A673 (cell line): ENCODE data around the gene SEMA5B. TPM values are rescaled to one million over a fixed set of nuclear protein-coding genes. Genes with fewer than 3 reads are reported as not detected.
A peak's percentile ranks its signal among the peaks of the same experiment; 100 is the strongest.

ENCODE experiments used
- BruUV-seq: library from RNA; stranded (reverse); fragments of 400-500 nt; replicated peaks from 2 replicates; lab custom pipeline; 2021; lab: Mats Ljungman, UMichigan
- CTCF ChIA-PET: fragments of 300-600 bp; sonication (Branson Sonifier 250); formaldehyde crosslinking; loops from one replicate; lab custom pipeline; 2022; ENCODE audit warnings: antibody characterized with exemption; lab: Charles Lee
- POLR2A ChIA-PET: fragments of 300-600 bp; sonication (Branson Sonifier 250); formaldehyde crosslinking; loops from one replicate; lab custom pipeline; 2022; ENCODE audit warnings: antibody characterized with exemption; ENCODE audit not compliant: low non-redundant PET; lab: Charles Lee
- DNase-seq: peaks from one replicate; pipeline ENCODE4 v3.0.0-alpha.2; 2015; ENCODE audit warnings: low spot score
- H3K27ac ChIP-seq: fragments of 200-600 bp; sonication (generic); 2 replicates; pipeline ENCODE4 v1.5.1; 2016; ENCODE audit warnings: mixed run types, low read depth, mild to moderate bottlenecking, mixed read lengths, antibody characterized with exemption, low read length; ENCODE audit not compliant: poor library complexity, severe bottlenecking
- H3K27me3 ChIP-seq: fragments of 200-600 bp; sonication (generic); replicated peaks from 2 replicates; pipeline ENCODE4 v1.6.1; 2017; ENCODE audit warnings: mixed run types, low read depth, mild to moderate bottlenecking, mixed read lengths, antibody characterized with exemption, low read length; ENCODE audit not compliant: insufficient read depth, poor library complexity
- H3K36me3 ChIP-seq: fragments of 200-600 bp; sonication (generic); 2 replicates; pipeline ENCODE4 v1.6.1; 2016; ENCODE audit warnings: mixed run types, mild to moderate bottlenecking, mixed read lengths, antibody characterized with exemption, low read length; ENCODE audit not compliant: insufficient read depth, poor library complexity, severe bottlenecking
- H3K4me1 ChIP-seq: fragments of 200-600 bp; sonication (generic); 2 replicates; pipeline ENCODE4 v1.6.1; 2017; ENCODE audit warnings: mixed run types, mild to moderate bottlenecking, mixed read lengths, antibody characterized with exemption, low read length; ENCODE audit not compliant: insufficient read depth, poor library complexity, severe bottlenecking
- H3K4me3 ChIP-seq: fragments of 200-600 bp; sonication (generic); 2 replicates; pipeline ENCODE4 v1.5.1; 2016; ENCODE audit warnings: low read depth, mixed run types, mild to moderate bottlenecking, mixed read lengths, low read length; ENCODE audit not compliant: poor library complexity, severe bottlenecking
- H3K9me3 ChIP-seq: fragments of 200-600 bp; sonication (generic); 2 replicates; pipeline ENCODE4 v1.6.1; 2016; ENCODE audit warnings: mixed run types, low read depth, mild to moderate bottlenecking, mixed read lengths, antibody characterized with exemption, low read length; ENCODE audit not compliant: poor library complexity, severe bottlenecking
- CTCF ChIP-seq: fragments of 300-800, 200-600 bp; sonication (generic); conservative IDR thresholded peaks from 2 replicates; pipeline ENCODE4 v1.5.1; 2017; ENCODE audit warnings: low read depth, mild to moderate bottlenecking, antibody characterized with exemption, low read length, moderate library complexity, mixed read lengths
- EZH2 ChIP-seq: fragments of 200-600 bp; sonication (generic); IDR thresholded peaks from 2 replicates; pipeline ENCODE4 v1.6.1; 2017; ENCODE audit warnings: borderline replicate concordance, low read depth, mild to moderate bottlenecking, mixed read lengths, antibody characterized with exemption, low read length; ENCODE audit not compliant: poor library complexity, severe bottlenecking
- intact Hi-C: fragments of 100-400 bp; cut with micrococcal nuclease; formaldehyde crosslinking; loops from one replicate; pipeline ENCODE4 v1.10.0; 2022; ENCODE audit not compliant: unreplicated experiment
- total RNA-seq: library from RNA; stranded (reverse); gene quantifications from 2 replicates; pipeline ENCODE4 v1.2.3, GENCODE V29; 2021

The SEMA5B gene
- total RNA-seq, 1 experiment from 2014 or later: 7.6 TPM

- peak overlapping the region; percentile 64 for H3K4me3 ChIP-seq
- no peaks in the 10 kb centered on the region for H3K27me3 ChIP-seq
- DNase-seq: no peak
- intact Hi-C loops: no loop called here
- TSS peak; percentile 35 for BruUV-seq
- CTCF ChIA-PET: no interaction called here
- TF ChIP-seq CTCF (no peak), EZH2 (no peak)
- no peak overlapping the region for H3K27ac ChIP-seq
- H3K9me3 ChIP-seq: no peaks in the 10 kb centered on the region
- H3K4me1 ChIP-seq: peaks cover 15% of the 10 kb centered on the region
- H3K36me3 ChIP-seq: no peaks in the 10 kb centered on the region
- POLR2A ChIA-PET: no interaction called here
Measured at GRCh38 chr3:123068601-123069381, 41.2 kb upstream of the SEMA5B start.

GRCh38 chr3:123067689-123068600, 40.4 kb upstream of the SEMA5B start:
- peaks cover 15% of the 10 kb centered on the region for H3K4me1 ChIP-seq
- no peaks in the 10 kb centered on the region for H3K36me3 ChIP-seq
- peak overlapping the region; percentile 41 for H3K27ac ChIP-seq
- TF ChIP-seq EZH2 (no peak), CTCF (no peak)
- no TSS peak for BruUV-seq
- peak overlapping the region; percentile 64 for H3K4me3 ChIP-seq
- no peaks in the 10 kb centered on the region for H3K27me3 ChIP-seq
- intact Hi-C loops: no loop called here
- DNase-seq: peak; percentile 34
- H3K9me3 ChIP-seq: no peaks in the 10 kb centered on the region
- ChIA-PET POLR2A (no interaction called here), CTCF (no interaction called here)

- POLR2A ChIA-PET: no interaction called here
- peak; percentile 96 for DNase-seq
- TF ChIP-seq EZH2 (no peak), CTCF (no peak)
- Histone ChIP-seq H3K4me1 (peaks cover 15% of the 10 kb centered on the region), H3K27ac (peak within 1 kb of the TSS; percentile 41), H3K36me3 (no peaks in the 10 kb centered on the region), H3K4me3 (peak within 1 kb of the TSS; percentile 64), H3K9me3 (no peaks in the 10 kb centered on the region), H3K27me3 (no peaks in the 10 kb centered on the region)
- BruUV-seq: no TSS peak
- CTCF ChIA-PET: no interaction called here
- intact Hi-C loops: no loop called here
Measured at GRCh38 chr3:123066896-123067688, 39.5 kb upstream of the SEMA5B start, which contains the start of gene PDIA5. TSS of gene PDIA5 (plus strand) at chr3:123067025. CDS start at chr3:123067165, 140 bp downstream.
